ENCODE results near the gene ABCC8. TPM values are rescaled to one million over a fixed set of nuclear protein-coding genes. Genes with fewer than 3 reads are reported as not detected.

The ABCC8 gene
- total RNA-seq, 1 experiment from 2014 or later: not detected

DNA sequence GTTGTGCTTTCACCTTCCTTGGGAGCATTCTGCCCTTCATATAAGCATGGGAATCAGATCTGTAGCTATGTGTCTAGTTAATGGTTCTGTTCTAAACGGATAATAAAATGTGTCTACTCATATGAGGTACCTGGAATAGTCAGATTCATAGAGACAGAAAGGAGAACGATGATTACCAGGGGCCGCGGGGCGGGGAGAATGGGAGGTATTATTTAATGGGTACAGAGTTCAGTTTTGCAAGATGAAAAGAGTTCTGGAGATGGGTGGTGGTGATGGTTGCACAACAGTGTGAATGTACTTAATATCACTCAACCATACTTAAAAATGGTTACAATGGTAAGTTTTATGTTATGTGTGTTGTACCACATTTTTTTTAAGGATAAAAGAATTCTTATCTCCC, 10.0 kb upstream of the ABCC8 start:
- DNase-seq: no peak
- intact Hi-C loops (cut with micrococcal nuclease; ENCODE audit: unreplicated experiment): no loop called here
- H3K79me2 ChIP-seq (ENCODE audit: low read depth): no peaks in the 10 kb centered on the region
- no TSS peak for BruUV-seq (replicated peaks)
- H3K9me3 ChIP-seq (ENCODE audit: insufficient read depth, low read depth): no peaks in the 10 kb centered on the region
- H3K4me2 ChIP-seq: no peak overlapping the region
- peaks cover 53% of the 10 kb centered on the region for H3K27me3 ChIP-seq (ENCODE audit: insufficient read depth, low read depth)
- ChIA-PET POLR2A (ENCODE audit: unreplicated experiment) (no interaction called here), CTCF (no interaction called here)
- H3K9me2 ChIP-seq (ENCODE audit: insufficient read depth): no peaks in the 10 kb centered on the region
- no peak overlapping the region for H3K4me3 ChIP-seq
- H3F3A ChIP-seq (ENCODE audit: insufficient read depth, low read depth): no peaks in the 10 kb centered on the region
- H2AFZ ChIP-seq: no peak overlapping the region
- no peaks in the 10 kb centered on the region for H3K36me3 ChIP-seq (ENCODE audit: low read depth)
- no peak for TF ChIP-seq EZH2 (IDR thresholded peaks at IDR 0.05; ENCODE audit: low read depth)
- TF ChIP-seq, protein P1, sequence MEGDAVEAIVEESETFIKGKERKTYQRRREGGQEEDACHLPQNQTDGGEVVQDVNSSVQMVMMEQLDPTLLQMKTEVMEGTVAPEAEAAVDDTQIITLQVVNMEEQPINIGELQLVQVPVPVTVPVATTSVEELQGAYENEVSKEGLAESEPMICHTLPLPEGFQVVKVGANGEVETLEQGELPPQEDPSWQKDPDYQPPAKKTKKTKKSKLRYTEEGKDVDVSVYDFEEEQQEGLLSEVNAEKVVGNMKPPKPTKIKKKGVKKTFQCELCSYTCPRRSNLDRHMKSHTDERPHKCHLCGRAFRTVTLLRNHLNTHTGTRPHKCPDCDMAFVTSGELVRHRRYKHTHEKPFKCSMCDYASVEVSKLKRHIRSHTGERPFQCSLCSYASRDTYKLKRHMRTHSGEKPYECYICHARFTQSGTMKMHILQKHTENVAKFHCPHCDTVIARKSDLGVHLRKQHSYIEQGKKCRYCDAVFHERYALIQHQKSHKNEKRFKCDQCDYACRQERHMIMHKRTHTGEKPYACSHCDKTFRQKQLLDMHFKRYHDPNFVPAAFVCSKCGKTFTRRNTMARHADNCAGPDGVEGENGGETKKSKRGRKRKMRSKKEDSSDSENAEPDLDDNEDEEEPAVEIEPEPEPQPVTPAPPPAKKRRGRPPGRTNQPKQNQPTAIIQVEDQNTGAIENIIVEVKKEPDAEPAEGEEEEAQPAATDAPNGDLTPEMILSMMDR (conservative IDR thresholded peaks at IDR 0.05): no peak
- H3K27ac ChIP-seq: no peak overlapping the region
- H4K20me1 ChIP-seq (ENCODE audit: insufficient read depth): no peaks in the 10 kb centered on the region
- no peaks in the 10 kb centered on the region for H3K4me1 ChIP-seq (replicated peaks; ENCODE audit: insufficient read depth)

DNA sequence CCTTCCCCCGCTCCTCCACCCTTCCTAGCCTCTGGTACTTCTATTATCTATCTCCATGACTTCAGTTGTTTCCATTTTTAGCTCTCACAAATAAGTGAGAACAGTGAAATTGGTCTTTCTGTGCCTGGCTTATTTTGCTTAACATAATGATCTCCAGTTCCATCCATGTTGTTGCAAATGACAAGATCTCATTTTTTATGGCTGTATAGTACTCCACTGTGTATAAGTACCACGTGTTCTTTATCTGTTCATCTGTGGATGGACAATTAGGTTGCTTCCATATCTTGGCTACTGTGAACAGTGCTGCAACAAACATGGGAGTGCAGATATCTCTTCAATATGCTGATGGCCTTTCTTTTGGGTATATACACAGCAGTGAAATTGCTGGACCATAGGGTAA, 6.9 kb upstream of the ABCC8 start:
- ChIA-PET CTCF (no interaction called here), POLR2A (ENCODE audit: unreplicated experiment) (no interaction called here)
- no peak overlapping the region for H3K4me3 ChIP-seq
- intact Hi-C loops (cut with micrococcal nuclease; ENCODE audit: unreplicated experiment): no loop called here
- H3K9me2 ChIP-seq (ENCODE audit: insufficient read depth): no peaks in the 10 kb centered on the region
- TF ChIP-seq, protein P1 (conservative IDR thresholded peaks at IDR 0.05): no peak
- TF ChIP-seq EZH2 (IDR thresholded peaks at IDR 0.05; ENCODE audit: low read depth): no peak
- no TSS peak for BruUV-seq (replicated peaks)
- no peaks in the 10 kb centered on the region for H3K4me1 ChIP-seq (replicated peaks; ENCODE audit: insufficient read depth)
- H3K9me3 ChIP-seq (ENCODE audit: insufficient read depth, low read depth): no peaks in the 10 kb centered on the region
- H3K79me2 ChIP-seq (ENCODE audit: low read depth): no peaks in the 10 kb centered on the region
- no peak overlapping the region for H2AFZ ChIP-seq
- no peaks in the 10 kb centered on the region for H4K20me1 ChIP-seq (ENCODE audit: insufficient read depth)
- H3K27me3 ChIP-seq (ENCODE audit: insufficient read depth, low read depth): peaks cover 43% of the 10 kb centered on the region
- no peak overlapping the region for H3K27ac ChIP-seq
- H3K4me2 ChIP-seq: no peak overlapping the region
- no peaks in the 10 kb centered on the region for H3K36me3 ChIP-seq (ENCODE audit: low read depth)
- DNase-seq: no peak
- H3F3A ChIP-seq (ENCODE audit: insufficient read depth, low read depth): no peaks in the 10 kb centered on the region

DNA sequence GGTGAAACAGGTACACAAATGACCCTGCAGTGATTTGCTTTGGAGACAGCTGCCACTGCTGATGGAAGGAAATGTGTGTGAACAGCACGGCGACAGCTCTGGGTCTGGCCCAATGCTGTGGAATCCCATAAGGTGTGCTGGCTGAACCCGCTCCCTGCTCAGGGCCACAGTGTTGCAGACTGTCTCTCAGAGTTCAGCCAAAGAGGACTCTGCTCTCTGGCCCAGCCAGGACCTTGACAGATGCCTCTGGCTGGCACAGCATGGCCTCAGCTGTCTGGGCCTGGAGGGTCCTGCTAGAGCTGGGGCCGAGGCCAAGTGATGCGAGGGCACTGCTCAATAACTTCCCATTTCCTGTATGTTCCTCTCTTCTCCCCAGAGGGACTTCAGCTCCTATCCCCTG, 5.3 kb upstream of the ABCC8 start:
- no peaks in the 10 kb centered on the region for H3F3A ChIP-seq (ENCODE audit: insufficient read depth, low read depth)
- peaks cover 43% of the 10 kb centered on the region for H3K27me3 ChIP-seq (ENCODE audit: insufficient read depth, low read depth)
- no peaks in the 10 kb centered on the region for H3K79me2 ChIP-seq (ENCODE audit: low read depth)
- TF ChIP-seq, protein P1 (conservative IDR thresholded peaks at IDR 0.05): no peak
- no peak for TF ChIP-seq EZH2 (IDR thresholded peaks at IDR 0.05; ENCODE audit: low read depth)
- no peak overlapping the region for H3K27ac ChIP-seq
- CTCF ChIA-PET: no interaction called here
- no peak overlapping the region for H3K4me2 ChIP-seq
- H3K36me3 ChIP-seq (ENCODE audit: low read depth): no peaks in the 10 kb centered on the region
- no TSS peak for BruUV-seq (replicated peaks)
- H3K4me3 ChIP-seq: no peak overlapping the region
- DNase-seq: no peak
- H3K4me1 ChIP-seq (replicated peaks; ENCODE audit: insufficient read depth): no peaks in the 10 kb centered on the region
- intact Hi-C loops (cut with micrococcal nuclease; ENCODE audit: unreplicated experiment): no loop called here
- no peaks in the 10 kb centered on the region for H3K9me3 ChIP-seq (ENCODE audit: insufficient read depth, low read depth)
- H3K9me2 ChIP-seq (ENCODE audit: insufficient read depth): no peaks in the 10 kb centered on the region
- no peaks in the 10 kb centered on the region for H4K20me1 ChIP-seq (ENCODE audit: insufficient read depth)
- H2AFZ ChIP-seq: no peak overlapping the region
- POLR2A ChIA-PET (ENCODE audit: unreplicated experiment): no interaction called here
